Loucy (cell line): ENCODE data around the gene PREX1.

ENCODE experiments used
- H2AFZ ChIP-seq: fragments of 200-600 bp; sonication (generic); 2 replicates; pipeline ENCODE4 v1.6.0; 2016; ENCODE audit warnings: antibody characterized with exemption, mild to moderate bottlenecking, low read length, moderate library complexity
- H3F3A ChIP-seq: fragments of 200-600 bp; 2 replicates; pipeline ENCODE4 v1.6.0; 2016; ENCODE audit warnings: antibody characterized with exemption, low read depth, mild to moderate bottlenecking
- H3K27me3 ChIP-seq: fragments of 200-600 bp; sonication (generic); 2 replicates; pipeline ENCODE4 v1.6.1; 2014; ENCODE audit warnings: low read length, mild to moderate bottlenecking; ENCODE audit not compliant: insufficient read depth, poor library complexity, severe bottlenecking
- H3K36me3 ChIP-seq: fragments of 200-600 bp; sonication (generic); 2 replicates; pipeline ENCODE4 v1.6.1; 2016; ENCODE audit warnings: low read length; ENCODE audit not compliant: insufficient read depth
- H3K4me1 ChIP-seq: fragments of 200-600 bp; sonication (generic); 2 replicates; pipeline ENCODE4 v1.5.1; 2014; ENCODE audit warnings: low read length, mild to moderate bottlenecking; ENCODE audit not compliant: insufficient read depth, poor library complexity, severe bottlenecking
- H3K4me2 ChIP-seq: fragments of 200-600 bp; sonication (generic); 2 replicates; pipeline ENCODE4 v1.6.0; 2014; ENCODE audit warnings: antibody characterized with exemption, low read length, low read depth, mild to moderate bottlenecking; ENCODE audit not compliant: poor library complexity, severe bottlenecking
- H3K4me3 ChIP-seq: fragments of 200-600 bp; sonication (generic); 2 replicates; pipeline ENCODE4 v1.5.1; 2014; ENCODE audit warnings: low read length, mild to moderate bottlenecking, mixed read lengths; ENCODE audit not compliant: poor library complexity, severe bottlenecking
- H3K79me2 ChIP-seq: fragments of 200-600 bp; sonication (generic); 2 replicates; pipeline ENCODE4 v1.6.1; 2014; ENCODE audit warnings: low read length; ENCODE audit not compliant: insufficient read depth
- H3K9ac ChIP-seq: fragments of 200-600 bp; sonication (generic); 2 replicates; pipeline ENCODE4 v1.6.0; 2014; ENCODE audit warnings: mild to moderate bottlenecking, low read depth, low read length, moderate library complexity; ENCODE audit not compliant: poor library complexity, severe bottlenecking
- H3K9me2 ChIP-seq: fragments of 200-600 bp; sonication (generic); replicated peaks from 2 replicates; pipeline ENCODE4 v1.6.1; 2016; ENCODE audit warnings: low read depth, low read length, mixed read lengths
- H3K9me3 ChIP-seq: fragments of 200-600 bp; sonication (generic); 2 replicates; pipeline ENCODE4 v1.6.1; 2014; ENCODE audit warnings: mild to moderate bottlenecking, antibody characterized with exemption, low read length, low read depth; ENCODE audit not compliant: insufficient read depth
- H4K20me1 ChIP-seq: fragments of 200-600 bp; sonication (generic); 2 replicates; pipeline ENCODE4 v1.6.0; 2014; ENCODE audit warnings: antibody characterized with exemption, low read length, mild to moderate bottlenecking; ENCODE audit not compliant: insufficient read depth, poor library complexity, severe bottlenecking
- EZH2phosphoT487 ChIP-seq: fragments of 200-600 bp; IDR thresholded peaks from 2 replicates; pipeline ENCODE4 v1.6.1; 2018; ENCODE audit warnings: antibody characterized with exemption, mild to moderate bottlenecking, moderate library complexity, borderline replicate concordance
- TF ChIP-seq, protein P1 (sequence below): fragments of 200-600 bp; sonication (generic); conservative IDR thresholded peaks from 2 replicates; pipeline ENCODE4 v1.5.1; 2014; ENCODE audit warnings: mild to moderate bottlenecking, antibody characterized with exemption, low read length

PREX1 gene

DNA sequence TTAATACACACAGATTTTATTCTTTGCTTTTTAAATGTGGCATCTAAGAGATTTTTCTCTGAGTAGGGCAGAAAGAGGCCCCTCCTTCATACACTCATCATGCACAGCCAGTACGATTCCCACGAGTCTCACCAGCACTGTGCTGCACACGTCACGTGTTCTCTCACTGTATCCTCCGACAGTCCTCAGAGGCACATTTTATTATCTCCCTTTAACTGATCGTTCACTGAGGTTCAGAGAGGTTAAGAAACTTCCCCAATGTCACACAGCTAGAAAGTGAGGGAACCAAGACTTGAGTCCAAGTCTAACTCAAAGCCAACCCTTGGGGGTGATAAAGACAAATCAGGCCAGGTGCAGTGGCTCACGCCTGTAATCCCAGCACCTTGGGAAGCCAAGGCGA, 142.5 kb downstream of the PREX1 start:
- peaks cover 16% of the 10 kb centered on the region for H3K4me1 ChIP-seq
- no peaks in the 10 kb centered on the region for H3K9me2 ChIP-seq
- H3F3A ChIP-seq: no peaks in the 10 kb centered on the region
- no peaks in the 10 kb centered on the region for H3K27me3 ChIP-seq
- TF ChIP-seq EZH2phosphoT487: no peak
- TF ChIP-seq, protein P1, sequence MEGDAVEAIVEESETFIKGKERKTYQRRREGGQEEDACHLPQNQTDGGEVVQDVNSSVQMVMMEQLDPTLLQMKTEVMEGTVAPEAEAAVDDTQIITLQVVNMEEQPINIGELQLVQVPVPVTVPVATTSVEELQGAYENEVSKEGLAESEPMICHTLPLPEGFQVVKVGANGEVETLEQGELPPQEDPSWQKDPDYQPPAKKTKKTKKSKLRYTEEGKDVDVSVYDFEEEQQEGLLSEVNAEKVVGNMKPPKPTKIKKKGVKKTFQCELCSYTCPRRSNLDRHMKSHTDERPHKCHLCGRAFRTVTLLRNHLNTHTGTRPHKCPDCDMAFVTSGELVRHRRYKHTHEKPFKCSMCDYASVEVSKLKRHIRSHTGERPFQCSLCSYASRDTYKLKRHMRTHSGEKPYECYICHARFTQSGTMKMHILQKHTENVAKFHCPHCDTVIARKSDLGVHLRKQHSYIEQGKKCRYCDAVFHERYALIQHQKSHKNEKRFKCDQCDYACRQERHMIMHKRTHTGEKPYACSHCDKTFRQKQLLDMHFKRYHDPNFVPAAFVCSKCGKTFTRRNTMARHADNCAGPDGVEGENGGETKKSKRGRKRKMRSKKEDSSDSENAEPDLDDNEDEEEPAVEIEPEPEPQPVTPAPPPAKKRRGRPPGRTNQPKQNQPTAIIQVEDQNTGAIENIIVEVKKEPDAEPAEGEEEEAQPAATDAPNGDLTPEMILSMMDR: no peak
- no peaks in the 10 kb centered on the region for H3K9me3 ChIP-seq
- no peak overlapping the region for H3K9ac ChIP-seq
- no peak overlapping the region for H2AFZ ChIP-seq
- no peaks in the 10 kb centered on the region for H4K20me1 ChIP-seq
- H3K79me2 ChIP-seq: no peaks in the 10 kb centered on the region
- H3K4me3 ChIP-seq: no peak overlapping the region
- peaks cover 12% of the 10 kb centered on the region; the same call in 1 of the 2 replicates for H3K36me3 ChIP-seq
- peak overlapping the region; percentile 26 for H3K4me2 ChIP-seq

- no peaks in the 10 kb centered on the region for H3K79me2 ChIP-seq
- H3K36me3 ChIP-seq: peaks cover 8% of the 10 kb centered on the region; the same call in 1 of the 2 replicates
- H3K9me2 ChIP-seq: no peaks in the 10 kb centered on the region
- H4K20me1 ChIP-seq: no peaks in the 10 kb centered on the region
- H3K27me3 ChIP-seq: no peaks in the 10 kb centered on the region
- no peak overlapping the region for H3K4me3 ChIP-seq
- H2AFZ ChIP-seq: no peak overlapping the region
- no peaks in the 10 kb centered on the region for H3F3A ChIP-seq
- TF ChIP-seq EZH2phosphoT487: no peak
- TF ChIP-seq, protein P1: no peak
- H3K9me3 ChIP-seq: no peaks in the 10 kb centered on the region
- H3K4me1 ChIP-seq: peaks cover 16% of the 10 kb centered on the region
- no peak overlapping the region for H3K9ac ChIP-seq
- peak overlapping the region; percentile 26 for H3K4me2 ChIP-seq
Observed at GRCh38 chr20:48684501-48685041, 143.2 kb downstream of the PREX1 start.

DNA sequence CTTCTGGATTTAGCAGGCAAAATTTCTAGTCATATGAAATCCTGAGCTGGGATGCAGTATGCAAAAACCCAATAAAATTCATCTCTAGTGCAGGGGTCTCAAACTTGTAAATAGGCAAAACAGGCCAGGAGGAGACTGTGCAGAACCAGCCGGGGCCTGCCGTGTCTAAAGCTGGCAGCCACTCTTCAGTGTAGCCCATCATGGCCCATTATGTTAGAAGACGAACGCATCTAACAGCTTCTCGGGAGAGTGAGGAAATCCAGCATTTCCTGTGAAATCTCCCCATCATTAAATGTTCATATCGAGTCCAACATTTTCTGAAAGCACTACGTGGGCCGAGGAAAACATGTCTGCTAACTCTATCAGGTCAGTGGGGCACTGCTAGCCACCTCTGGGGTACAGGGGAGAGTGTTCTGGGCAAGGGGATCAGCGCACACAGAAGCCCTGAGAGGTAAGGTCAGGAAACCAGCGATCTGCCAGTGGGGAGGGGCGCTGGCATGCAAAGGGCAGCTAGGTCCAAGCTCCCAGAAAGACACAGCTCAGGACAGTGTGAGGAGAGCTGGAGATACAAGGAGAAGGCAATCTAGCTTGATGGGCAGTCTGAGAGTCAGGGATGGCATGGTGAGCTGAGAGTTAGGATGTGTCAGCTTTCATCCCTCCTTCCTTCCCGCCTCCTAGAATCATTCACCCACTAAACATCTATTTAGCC, 144.2 kb downstream of the PREX1 start:
- H3K4me2 ChIP-seq: no peak overlapping the region
- peaks cover 16% of the 10 kb centered on the region for H3K4me1 ChIP-seq
- H3K9me3 ChIP-seq: no peaks in the 10 kb centered on the region
- no peaks in the 10 kb centered on the region for H3K9me2 ChIP-seq
- H2AFZ ChIP-seq: no peak overlapping the region
- H3K36me3 ChIP-seq: peaks cover 13% of the 10 kb centered on the region; the same call in 1 of the 2 replicates
- H3K9ac ChIP-seq: no peak overlapping the region
- no peaks in the 10 kb centered on the region for H4K20me1 ChIP-seq
- H3K27me3 ChIP-seq: no peaks in the 10 kb centered on the region
- no peak overlapping the region for H3K4me3 ChIP-seq
- H3K79me2 ChIP-seq: no peaks in the 10 kb centered on the region
- TF ChIP-seq, protein P1: no peak
- no peak for TF ChIP-seq EZH2phosphoT487
- no peaks in the 10 kb centered on the region for H3F3A ChIP-seq
